HG03103 (cell line): ENCODE measurements around the gene BAMBI.

ENCODE experiments used
- ATAC-seq: cut with Tn5 transposase; IDR thresholded peaks from one replicate; pipeline ENCODE4 v1.9.1; 2021; ENCODE audit warnings: low read depth; ENCODE audit not compliant: unreplicated experiment

Gene BAMBI

GRCh38 chr10:28674782-28675181, 2.5 kb upstream of the BAMBI start:
- ATAC-seq: no peak

- no peak for ATAC-seq
These were observed 874 bp upstream of the BAMBI start for GRCh38 chr10:28676326-28676967.

DNA sequence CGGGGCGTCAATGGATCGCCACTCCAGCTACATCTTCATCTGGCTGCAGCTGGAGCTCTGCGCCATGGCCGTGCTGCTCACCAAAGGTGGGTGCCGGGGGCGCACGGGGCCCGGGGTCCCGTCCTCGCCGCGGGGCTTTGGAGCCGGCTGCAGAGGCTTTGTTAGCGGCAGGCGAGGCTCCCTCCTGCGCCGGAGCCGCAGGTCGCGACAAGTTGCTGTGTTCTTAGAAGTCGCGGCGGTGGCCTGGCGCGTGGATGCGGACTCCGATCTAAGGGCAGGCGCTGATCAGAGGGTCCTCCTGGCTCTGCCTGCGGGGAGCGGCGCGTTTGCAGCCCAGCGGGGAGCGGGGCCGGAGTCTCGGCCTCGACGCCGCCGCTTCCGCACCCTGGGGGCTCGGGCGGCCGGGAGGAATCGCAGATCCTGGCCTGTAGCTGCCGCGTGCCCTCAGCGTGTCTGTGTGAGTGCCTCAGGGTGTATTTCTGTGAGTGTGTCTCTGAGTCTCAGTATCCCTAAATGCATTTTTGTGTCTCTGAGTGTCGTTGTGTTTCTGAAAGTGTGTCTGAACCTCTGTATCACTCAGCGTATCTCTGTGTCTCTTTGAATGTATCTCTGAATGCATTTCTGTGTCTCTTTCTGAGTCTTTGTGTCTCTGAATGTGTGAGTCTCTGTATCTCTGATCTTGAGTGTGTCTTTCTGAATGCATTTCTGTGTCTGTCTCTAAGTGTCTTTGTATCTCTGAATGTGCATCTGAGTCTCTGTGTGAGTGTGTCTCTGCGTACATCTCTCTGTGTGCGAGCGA, 766 bp downstream of the BAMBI start:
- peak; percentile 3 for ATAC-seq

- no peak for ATAC-seq
These were observed 1.6 kb downstream of the BAMBI start for GRCh38 chr10:28678687-28679457.

DNA sequence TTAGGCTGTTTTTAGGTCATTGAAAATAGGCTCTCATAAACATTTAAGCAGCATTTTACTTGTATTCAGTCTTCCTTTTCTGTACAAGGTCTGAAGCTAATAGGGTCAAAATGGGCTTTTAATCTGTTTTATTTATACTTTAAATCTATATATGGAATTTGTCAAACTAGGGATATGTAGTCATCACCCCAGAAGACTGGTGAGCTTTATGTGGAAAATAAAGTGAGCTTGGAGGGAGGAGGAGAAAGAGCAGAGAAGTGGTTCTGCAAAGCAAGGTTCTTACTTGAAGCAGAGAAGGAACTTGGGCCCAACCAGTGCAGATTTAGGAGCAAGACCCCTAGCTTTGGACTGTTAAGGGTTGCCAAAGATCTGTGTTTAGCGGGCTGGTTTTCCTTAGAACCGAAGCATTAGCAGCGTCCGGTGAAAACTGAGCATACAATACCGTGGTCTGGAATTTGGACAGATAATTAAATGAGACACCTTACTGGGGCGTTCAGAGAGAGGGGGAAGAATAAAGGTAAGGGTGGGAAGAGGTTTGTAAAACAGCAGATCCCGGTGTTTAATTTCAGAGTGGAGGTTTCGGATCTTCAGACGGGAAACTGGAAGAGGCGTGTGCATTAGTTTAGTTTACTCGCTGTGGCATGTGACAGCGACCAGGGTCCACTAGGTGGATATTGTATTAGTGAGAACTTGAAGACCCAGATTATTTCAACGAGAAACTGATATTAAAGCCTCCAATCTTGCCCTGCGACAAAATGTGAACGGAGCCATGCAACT, 2.4 kb downstream of the BAMBI start:
- no peak for ATAC-seq

DNA sequence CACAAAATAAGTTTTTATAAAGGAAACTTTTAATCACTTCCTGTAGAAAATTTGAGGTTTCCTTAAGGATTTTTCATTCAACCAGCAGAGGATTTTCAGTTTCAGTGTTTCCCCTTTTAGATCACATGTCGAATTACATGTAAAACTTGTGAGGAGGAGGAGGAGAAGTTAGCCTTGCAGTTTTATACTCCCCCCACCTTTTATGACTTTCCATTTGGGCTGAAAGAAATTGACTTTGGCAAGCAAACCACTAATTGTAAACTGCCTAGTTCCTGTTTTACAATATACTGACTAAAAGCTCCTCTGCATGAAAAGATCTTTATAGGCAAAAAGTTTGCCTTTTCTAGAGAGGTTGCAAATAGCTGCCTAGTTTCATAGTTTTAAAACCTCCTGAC, 3.0 kb downstream of the BAMBI start:
- ATAC-seq: no peak

GRCh38 chr10:28681291-28681763, 4.0 kb downstream of the BAMBI start:
- ATAC-seq: no peak

- no peak for ATAC-seq
These were observed 4.8 kb downstream of the BAMBI start for GRCh38 chr10:28681928-28682750.

DNA sequence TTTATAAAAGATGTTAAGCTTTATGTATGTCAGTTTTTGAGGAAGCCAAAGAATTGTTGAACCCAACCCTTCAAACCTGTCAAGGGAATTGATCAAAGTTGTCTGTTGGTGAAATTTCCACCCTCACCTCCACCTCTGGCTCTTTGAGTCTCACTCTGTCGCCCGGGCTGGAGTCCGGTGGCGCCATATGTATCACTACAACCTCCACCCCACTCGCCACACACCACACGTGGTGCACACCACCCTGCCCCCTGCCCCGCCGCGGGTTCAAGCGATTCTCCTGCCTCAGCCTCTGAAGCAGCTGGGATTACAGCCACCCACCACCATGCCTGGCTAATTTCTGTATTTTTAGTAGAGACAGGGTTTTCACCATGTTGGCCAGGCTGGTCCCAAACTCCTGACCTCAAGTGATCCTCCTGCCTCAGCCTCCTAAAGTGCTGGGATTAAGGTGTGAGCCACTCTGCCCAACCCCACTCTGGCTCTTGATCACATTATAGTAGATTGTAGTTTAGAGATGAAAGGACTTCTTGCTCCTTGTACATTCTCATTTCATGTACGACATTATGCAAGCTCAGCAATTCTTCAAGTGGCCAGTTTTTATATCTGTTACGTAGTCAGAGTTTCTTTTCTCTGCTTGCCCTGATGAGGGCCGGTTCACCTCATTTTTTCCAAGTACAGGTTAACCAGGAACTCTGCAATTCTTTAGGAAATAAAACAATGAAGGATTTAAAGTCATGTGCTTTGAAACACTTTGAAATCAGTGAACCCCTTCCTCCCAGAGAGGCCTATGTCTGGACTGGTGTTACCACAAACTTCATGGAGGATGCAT, 7.0 kb downstream of the BAMBI start:
- ATAC-seq: no peak

GRCh38 chr10:28684986-28685580, 7.8 kb downstream of the BAMBI start:
- no peak for ATAC-seq

DNA sequence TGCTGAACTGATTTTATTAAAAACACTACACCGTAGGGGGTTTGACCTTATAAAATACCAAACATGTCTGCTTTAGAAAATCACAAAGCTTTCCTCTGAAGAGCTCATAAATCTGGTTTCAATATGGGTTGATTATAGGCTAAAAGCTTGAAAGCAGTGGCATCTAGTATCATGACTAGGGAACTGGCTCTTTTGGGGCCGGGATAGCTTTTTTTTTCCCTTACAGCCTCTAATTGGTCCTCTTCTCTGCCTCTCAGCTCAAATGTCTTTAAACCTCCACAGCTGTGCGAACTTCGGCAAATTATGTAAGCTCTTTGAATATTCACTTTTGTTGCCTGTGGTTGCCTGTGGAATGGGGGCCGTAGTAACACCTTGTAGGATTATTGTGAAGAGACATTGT, 8.4 kb downstream of the BAMBI start:
- no peak for ATAC-seq

- no peak for ATAC-seq
These were observed 9.7 kb downstream of the BAMBI start for GRCh38 chr10:28686835-28687682.

GRCh38 chr10:28687683-28688001, 10.3 kb downstream of the BAMBI start:
- no peak for ATAC-seq

- ATAC-seq: no peak
These were observed 13.2 kb downstream of the BAMBI start for GRCh38 chr10:28690545-28690944.

DNA sequence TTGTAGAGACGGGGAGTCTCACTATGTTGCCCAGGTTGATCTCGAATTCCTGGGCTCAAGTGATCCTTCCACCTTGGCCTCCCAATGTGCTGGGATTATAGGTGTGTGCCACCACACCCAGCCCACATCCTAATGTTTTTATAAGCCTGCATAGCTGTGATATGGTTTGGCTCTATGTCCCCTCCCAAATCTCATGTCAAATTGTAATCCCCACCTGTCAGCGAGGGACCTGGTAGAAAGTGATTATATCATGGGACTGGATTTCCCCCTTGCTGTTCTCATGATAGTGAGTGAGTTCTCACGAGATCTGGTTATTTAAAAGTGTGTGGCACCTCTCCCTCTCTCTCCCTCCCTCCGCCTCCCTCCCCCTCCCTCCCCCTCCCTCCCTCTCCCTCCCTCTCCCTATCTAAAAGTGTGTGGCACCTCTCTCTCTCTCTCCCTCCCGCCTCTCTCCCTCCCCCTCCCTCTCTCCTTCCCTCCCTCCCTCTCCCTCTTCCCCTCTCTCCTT, 13.9 kb downstream of the BAMBI start:
- no peak for ATAC-seq

- no peak for ATAC-seq
These were observed 14.7 kb downstream of the BAMBI start for GRCh38 chr10:28692050-28692449.

DNA sequence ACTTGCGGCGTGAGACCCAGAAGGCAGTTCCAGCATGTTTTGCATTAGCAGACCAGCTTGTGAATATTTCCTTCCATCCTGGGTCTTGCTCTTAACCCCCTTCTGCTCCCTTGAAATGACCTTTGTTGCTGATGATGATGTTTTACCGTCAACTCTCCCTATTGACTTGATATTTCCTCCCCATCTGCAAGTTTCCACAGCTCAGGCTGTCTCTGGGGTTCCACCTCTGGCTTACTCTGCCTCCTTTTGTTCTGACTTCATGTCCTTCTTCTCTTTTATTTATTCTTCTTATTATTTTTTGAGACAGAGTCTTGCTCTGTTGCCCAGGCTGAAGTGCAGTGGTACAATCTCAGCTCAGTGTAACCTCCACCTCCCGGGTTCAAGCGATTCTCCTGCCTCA, 17.2 kb downstream of the BAMBI start:
- no peak for ATAC-seq

DNA sequence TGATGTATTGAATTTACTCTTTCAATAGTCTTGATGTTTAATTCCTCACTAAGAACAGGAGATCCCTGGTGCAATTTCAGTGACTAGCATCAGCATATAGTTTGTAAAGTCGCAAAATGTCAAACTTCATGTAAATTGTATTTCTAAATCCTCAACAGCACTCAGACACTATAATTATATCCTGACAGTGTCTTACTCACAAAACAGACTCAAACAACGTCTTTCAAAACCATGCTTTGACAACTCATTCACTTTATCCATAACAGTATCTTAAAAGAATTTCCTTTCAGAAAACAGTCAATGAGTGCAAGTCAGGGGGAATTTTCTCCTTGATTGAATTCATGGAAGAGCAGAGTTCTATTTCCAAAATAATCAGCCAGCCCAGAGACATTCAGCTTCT, 20.8 kb downstream of the BAMBI start:
- no peak for ATAC-seq
